IMR-90 (cell line): ENCODE data around the gene LMOD2. TPM values are rescaled to one million over a fixed set of nuclear protein-coding genes. Genes with fewer than 3 reads are reported as not detected.
A peak's percentile ranks its signal among the peaks of the same experiment; 100 is the strongest.

Experiments used
- ATAC-seq: fragments of 200-7000 bp; cut with Tn5 transposase; 2 replicates; pipeline ENCODE4 v1.9.1; 2020; ENCODE audit warnings: low read depth, mild to moderate bottlenecking, moderate library complexity
- BruUV-seq: library from RNA; stranded (reverse); fragments of 400-500 nt; replicated peaks from 2 replicates; lab custom pipeline; 2021; lab: Mats Ljungman, UMichigan
- CTCF ChIA-PET: fragments of 300-600 bp; formaldehyde crosslinking; extraction: SDS; loops from one replicate; lab custom pipeline; 2021; ENCODE audit warnings: antibody characterized with exemption; lab: Yijun Ruan, JAX
- POLR2A ChIA-PET: fragments of 300-600 bp; sonication (Branson Sonifier 250); formaldehyde crosslinking; loops from one replicate; lab custom pipeline; 2022; ENCODE audit warnings: antibody characterized with exemption; ENCODE audit not compliant: unreplicated experiment; lab: Charles Lee
- DNase-seq: peaks from one replicate; pipeline ENCODE4 v3.0.0; 2013
- H2AFZ ChIP-seq: replicated peaks from 2 replicates; pipeline ENCODE3; 2013; ENCODE audit warnings: low read length, mild to moderate bottlenecking; ENCODE audit not compliant: poor library complexity
- H2AK5ac ChIP-seq: 2 replicates; pipeline ENCODE4 v1.6.1; 2013; ENCODE audit warnings: low read depth, low read length, inconsistent platforms
- H2AK9ac ChIP-seq: replicated peaks from 2 replicates; pipeline ENCODE3; 2013; ENCODE audit warnings: mild to moderate bottlenecking, low read depth, low read length, moderate library complexity; ENCODE audit not compliant: poor library complexity
- H2BK120ac ChIP-seq: 2 replicates; pipeline ENCODE4 v1.6.1; 2013; ENCODE audit warnings: low read depth, low read length, inconsistent platforms
- H2BK15ac ChIP-seq: 3 replicates; pipeline ENCODE4 v1.6.1; 2013; ENCODE audit warnings: low read depth, low read length, inconsistent platforms
- H2BK20ac ChIP-seq: 2 replicates; pipeline ENCODE4 v1.6.1; 2013; ENCODE audit warnings: low read depth, mild to moderate bottlenecking, inconsistent platforms, low read length, moderate library complexity
- H2BK5ac ChIP-seq: 2 replicates; pipeline ENCODE4 v1.6.1; 2013; ENCODE audit warnings: mild to moderate bottlenecking, low read depth, low read length, inconsistent platforms; ENCODE audit not compliant: poor library complexity, severe bottlenecking
- H3K14ac ChIP-seq: replicated peaks from 2 replicates; pipeline ENCODE4 v1.6.1; 2013; ENCODE audit warnings: low read depth, low read length, inconsistent platforms
- H3K18ac ChIP-seq: 2 replicates; pipeline ENCODE4 v1.6.1; 2013; ENCODE audit warnings: low read depth, low read length, control low read depth
- H3K23ac ChIP-seq: 2 replicates; pipeline ENCODE4 v1.6.1; 2013; ENCODE audit warnings: low read depth, low read length, inconsistent platforms
- H3K27ac ChIP-seq: 2 replicates; pipeline ENCODE4 v1.5.1; 2013; ENCODE audit warnings: mild to moderate bottlenecking, control low read depth, low read length; ENCODE audit not compliant: insufficient read depth
- H3K27me3 ChIP-seq: 2 replicates; pipeline ENCODE4 v1.6.1; 2013; ENCODE audit warnings: low read length; ENCODE audit not compliant: control insufficient read depth, insufficient read depth
- H3K36me3 ChIP-seq: 2 replicates; pipeline ENCODE4 v1.6.1; 2013; ENCODE audit warnings: low read length, mixed read lengths; ENCODE audit not compliant: control insufficient read depth, insufficient read depth
- H3K4ac ChIP-seq: 2 replicates; pipeline ENCODE4 v1.6.1; 2013; ENCODE audit warnings: low read depth, low read length, inconsistent platforms
- H3K4me1 ChIP-seq: 2 replicates; pipeline ENCODE4 v1.6.1; 2013; ENCODE audit warnings: low read length, mixed read lengths; ENCODE audit not compliant: control insufficient read depth, insufficient read depth
- H3K4me2 ChIP-seq: 2 replicates; pipeline ENCODE4 v1.6.1; 2013; ENCODE audit warnings: low read depth, mild to moderate bottlenecking, control low read depth, low read length, moderate library complexity
- H3K4me3 ChIP-seq: 2 replicates; pipeline ENCODE4 v1.5.1; 2013; ENCODE audit warnings: low read depth, mild to moderate bottlenecking, control low read depth, low read length, moderate library complexity; ENCODE audit not compliant: insufficient read depth
- H3K56ac ChIP-seq: 2 replicates; pipeline ENCODE4 v1.6.1; 2013; ENCODE audit warnings: low read length, inconsistent platforms; ENCODE audit not compliant: insufficient read depth; ENCODE audit errors: extremely low read depth
- H3K79me1 ChIP-seq, 2 experiments: 2 replicates each; pipeline ENCODE4 v1.6.1; 2013; ENCODE audit warnings: low read length in 2 of 2, inconsistent platforms in 1 of 2, low read depth in 1 of 2
- H3K9ac ChIP-seq: 2 replicates; pipeline ENCODE4 v1.6.1; 2013; ENCODE audit warnings: low read depth, low read length, control low read depth
- H3K9me1 ChIP-seq: 2 replicates; pipeline ENCODE4 v1.6.1; 2013; ENCODE audit warnings: low read length, inconsistent platforms; ENCODE audit not compliant: insufficient read depth
- H3K9me3 ChIP-seq: 2 replicates; pipeline ENCODE4 v1.6.1; 2013; ENCODE audit warnings: low read length; ENCODE audit not compliant: control insufficient read depth, insufficient read depth
- H4K20me1 ChIP-seq: 2 replicates; pipeline ENCODE4 v1.6.1; 2013; ENCODE audit warnings: low read length, inconsistent platforms; ENCODE audit not compliant: insufficient read depth
- H4K5ac ChIP-seq: 2 replicates; pipeline ENCODE4 v1.6.1; 2013; ENCODE audit warnings: mild to moderate bottlenecking, low read depth, low read length, control low read depth
- H4K8ac ChIP-seq, 2 experiments: 2 replicates each; pipeline ENCODE4 v1.6.1; 2013; ENCODE audit warnings: low read depth in 2 of 2, low read length in 2 of 2, control low read depth in 1 of 2, inconsistent platforms in 1 of 2
- H4K91ac ChIP-seq: 2 replicates; pipeline ENCODE4 v1.6.1; 2013; ENCODE audit warnings: low read depth, low read length, inconsistent platforms; ENCODE audit not compliant: insufficient read depth
- BHLHE40 ChIP-seq: fragments of 150-350 bp; IDR thresholded peaks from 2 replicates; pipeline ENCODE4 v1.6.1; 2016; ENCODE audit warnings: mild to moderate bottlenecking, low read depth, low read length
- CEBPB ChIP-seq: IDR thresholded peaks from 2 replicates; pipeline ENCODE4 v1.6.1; 2012; ENCODE audit warnings: low read depth, low read length, improper control_type of control experiment
- ELK1 ChIP-seq: fragments of 150-350 bp; IDR thresholded peaks from 2 replicates; pipeline ENCODE4 v1.6.1; 2016; ENCODE audit warnings: low read depth, mild to moderate bottlenecking, low read length, moderate library complexity, borderline replicate concordance
- MXI1 ChIP-seq: IDR thresholded peaks from 2 replicates; pipeline ENCODE4 v1.6.1; 2012; ENCODE audit warnings: low read depth, mild to moderate bottlenecking, low read length, moderate library complexity, borderline replicate concordance
- NFE2L2 ChIP-seq: fragments of 150-350 bp; IDR thresholded peaks from 2 replicates; pipeline ENCODE4 v1.6.1; 2016; ENCODE audit warnings: low read depth, mild to moderate bottlenecking, low read length
- POLR2A ChIP-seq: IDR thresholded peaks from 2 replicates; pipeline ENCODE4 v1.6.1; 2012; ENCODE audit warnings: mild to moderate bottlenecking, low read depth, low read length
- RFX5 ChIP-seq: IDR thresholded peaks from 2 replicates; pipeline ENCODE4 v1.8.0; 2012; ENCODE audit warnings: low read depth, mild to moderate bottlenecking, low read length, moderate library complexity
- USF2 ChIP-seq: fragments of 150-350 bp; IDR thresholded peaks from 2 replicates; pipeline ENCODE4 v1.6.1; 2017; ENCODE audit warnings: mild to moderate bottlenecking, antibody characterized with exemption, low read length, low read depth
- WGBS, 2 experiments: methylation state at CpG; one replicate each; pipeline versions ENCODE4 v1.1.5 to v1.1.7; 2013; ENCODE audit warnings: missing lambda C conversion rate in 2 of 2; ENCODE audit not compliant: insufficient read length in 1 of 2; ENCODE audit errors: extremely low coverage in 2 of 2; 5-methylcytosine and 5-hydroxymethylcytosine counted together
- dilution Hi-C: fragments of 300-500 bp; cut with HindIII; formaldehyde crosslinking; loops from one replicate; pipeline ENCODE4 v1.14.3; 2018; ENCODE audit warnings: low sequenced_read_pairs; ENCODE audit not compliant: unreplicated experiment
- in situ Hi-C: fragments of 300-500 bp; cut with MboI; formaldehyde crosslinking; loops from 3 replicates; pipeline ENCODE4 v1.14.3; 2019; ENCODE audit warnings: low sequenced_read_pairs, inconsistent platforms, mixed read lengths
- intact Hi-C: fragments of 100-400 bp; cut with micrococcal nuclease; formaldehyde crosslinking; loops from 2 replicates; pipeline ENCODE4 v1.10.0; 2022
- polyA plus RNA-seq, 3 experiments: library from polyadenylated mRNA; depleted of rRNA; stranded (reverse); fragments of >200 nt; gene quantifications; 2 replicates each; pipeline ENCODE4 v1.2.3, GENCODE V29; 2012; ENCODE audit warnings: low replicate concordance in 1 of 3
- total RNA-seq: library from RNA; depleted of rRNA; stranded (reverse); fragments of >200 nt; gene quantifications from 2 replicates; pipeline ENCODE4 v1.2.3, GENCODE V29; 2012

LMOD2 gene
- total and polyA plus RNA-seq, 2 of the 4 experiments (the other 2 are of a cell fraction) = not detected

- Histone ChIP-seq H3K4me2 (no peak overlapping the region), H2AFZ (no peak overlapping the region), H3K18ac (no peak overlapping the region), H3K9me1 (no peaks in the 10 kb centered on the region), H3K23ac (no peak overlapping the region), H2BK20ac (no peak overlapping the region), H2BK120ac (no peak overlapping the region), H3K27ac (no peak overlapping the region), H4K91ac (no peak overlapping the region), H3K4me3 (no peak overlapping the region), H2AK9ac (no peak overlapping the region), H3K27me3 (peaks cover 2% of the 10 kb centered on the region), H2BK15ac (no peak overlapping the region), H2AK5ac (no peak overlapping the region), H3K9me3 (no peaks in the 10 kb centered on the region), H4K5ac (no peak overlapping the region), H3K56ac (no peak overlapping the region), H3K36me3 (no peaks in the 10 kb centered on the region), H3K4ac (no peak overlapping the region), H3K79me1 (no peaks in the 10 kb centered on the region), H3K9ac (no peak overlapping the region), H3K14ac (no peak overlapping the region), H4K8ac (no peak overlapping the region), H3K4me1 (no peaks in the 10 kb centered on the region), H2BK5ac (no peak overlapping the region), H4K20me1 (no peaks in the 10 kb centered on the region)
- ChIA-PET POLR2A (no interaction called here), CTCF (no interaction called here)
- peak; percentile 16 for DNase-seq
- intact Hi-C loops = no loop called here
- BruUV-seq = no TSS peak
- TF ChIP-seq RFX5 (no peak), BHLHE40 (no peak), POLR2A (no peak), CEBPB (no peak), ELK1 (no peak), USF2 (no peak), NFE2L2 (no peak), MXI1 (no peak)
- in situ Hi-C loops = no loop called here
- no CpG with 5 or more reads among the region's 2 CpGs for WGBS, 2 experiments
- dilution Hi-C loops = no loop called here
- peak; percentile 17 for ATAC-seq
These were observed 9.5 kb downstream of the LMOD2 start for GRCh38 chr7:123665157-123665556.
